CD14-positive monocyte (primary cell): ENCODE results near the gene RALGAPA2. TPM values are rescaled to one million over a fixed set of nuclear protein-coding genes. Genes with fewer than 3 reads are reported as not detected.

Experiments
- DNase-seq, 3 donors: peaks; one replicate each; pipeline ENCODE4 v3.0.0-alpha.2; 2011 to 2022
- H2AFZ ChIP-seq: 2 replicates; pipeline ENCODE4 v1.6.0; 2012; ENCODE audit warnings: mild to moderate bottlenecking, low read depth, low read length, inconsistent platforms; ENCODE audit not compliant: insufficient read depth, poor library complexity, severe bottlenecking
- H3K27ac ChIP-seq, 2 donors: 1 replicate in 1 of 2; 2 replicates in 1 of 2; pipeline ENCODE4 v1.5.1; 2012 to 2013; ENCODE audit warnings: low read length in 2 of 2, control low read depth in 1 of 2, inconsistent platforms in 1 of 2, low read depth in 1 of 2, mild to moderate bottlenecking in 1 of 2
- H3K27me3 ChIP-seq, 2 donors: one replicate each; pipeline versions ENCODE4 v1.6.0 to v1.6.1; 2011 to 2013; ENCODE audit warnings: low read length in 2 of 2; ENCODE audit not compliant: control insufficient read depth in 2 of 2, insufficient read depth in 2 of 2
- H3K36me3 ChIP-seq, 2 donors: replicated peaks in 1 of 2; 1 replicate in 1 of 2; 2 replicates in 1 of 2; pipeline versions ENCODE4 v1.5.1 to v1.6.1; 2012 to 2013; ENCODE audit warnings: low read length in 2 of 2, control low read depth in 1 of 2, inconsistent platforms in 1 of 2, mild to moderate bottlenecking in 1 of 2; ENCODE audit not compliant: insufficient read depth in 2 of 2, control insufficient read depth in 1 of 2
- H3K4me1 ChIP-seq, 2 donors: 1 replicate in 1 of 2; 2 replicates in 1 of 2; pipeline versions ENCODE4 v1.5.1 to v1.6.1; 2012 to 2013; ENCODE audit warnings: low read length in 2 of 2, control low read depth in 1 of 2, inconsistent platforms in 1 of 2, mild to moderate bottlenecking in 1 of 2, moderate library complexity in 1 of 2; ENCODE audit not compliant: insufficient read depth in 2 of 2, control insufficient read depth in 1 of 2
- H3K4me2 ChIP-seq: replicated peaks from 2 replicates; pipeline ENCODE3; 2012; ENCODE audit warnings: low read length, moderate library complexity, mild to moderate bottlenecking; ENCODE audit not compliant: poor library complexity, severe bottlenecking; ENCODE audit errors: extremely low read depth
- H3K4me3 ChIP-seq, 3 experiments: fragments of 200-600 bp in 1 of 3; sonication (generic) in 1 of 3; replicated peaks in 1 of 3; 1 replicate in 2 of 3; 2 replicates in 1 of 3; pipeline ENCODE4 v1.5.1; 2011 to 2013; ENCODE audit warnings: low read length in 3 of 3, mild to moderate bottlenecking in 3 of 3, control low read depth in 2 of 3, low read depth in 2 of 3, inconsistent platforms in 1 of 3, moderate library complexity in 1 of 3
- H3K79me2 ChIP-seq: 2 replicates; pipeline ENCODE4 v1.6.0; 2012; ENCODE audit warnings: mild to moderate bottlenecking, control low read depth, inconsistent platforms, low read length, moderate library complexity; ENCODE audit not compliant: insufficient read depth
- H3K9ac ChIP-seq: 2 replicates; pipeline ENCODE4 v1.6.0; 2017; ENCODE audit warnings: low read length, mild to moderate bottlenecking; ENCODE audit not compliant: insufficient read depth, poor library complexity, severe bottlenecking
- H3K9me3 ChIP-seq, 2 donors: replicated peaks in 1 of 2; 1 replicate in 1 of 2; 2 replicates in 1 of 2; pipeline versions ENCODE4 v1.5.1 to v1.6.1; 2012 to 2013; ENCODE audit warnings: low read length in 2 of 2, control low read depth in 1 of 2; ENCODE audit not compliant: control insufficient read depth in 1 of 2, insufficient read depth in 1 of 2
- H4K20me1 ChIP-seq: 2 replicates; pipeline ENCODE4 v1.6.0; 2012; ENCODE audit warnings: mild to moderate bottlenecking, low read length, control low read depth, moderate library complexity; ENCODE audit not compliant: insufficient read depth
- H3K27ac Mint-ChIP-seq, 7 donors: one replicate each; pipeline ENCODE4 v1.8.0; 2020; ENCODE audit warnings: mild to moderate bottlenecking in 7 of 7, mixed read lengths in 7 of 7, moderate library complexity in 6 of 7, inconsistent platforms in 2 of 7
- H3K27me3 Mint-ChIP-seq, 3 donors: one replicate each; pipeline ENCODE4 v1.8.0; 2021 to 2022; ENCODE audit warnings: low read depth in 3 of 3, mild to moderate bottlenecking in 3 of 3, mixed read lengths in 3 of 3, moderate library complexity in 3 of 3, inconsistent platforms in 1 of 3
- H3K36me3 Mint-ChIP-seq, 2 donors: one replicate each; pipeline ENCODE4 v1.8.0; 2020; ENCODE audit warnings: mixed read lengths in 2 of 2, inconsistent platforms in 1 of 2, mild to moderate bottlenecking in 1 of 2
- H3K4me1 Mint-ChIP-seq: one replicate; pipeline ENCODE4 v1.8.0; 2020; ENCODE audit warnings: mild to moderate bottlenecking, mixed read lengths
- H3K4me3 Mint-ChIP-seq, 2 donors: one replicate each; pipeline ENCODE4 v1.8.0; 2020; ENCODE audit warnings: mild to moderate bottlenecking in 2 of 2, mixed read lengths in 2 of 2, moderate library complexity in 1 of 2
- H3K9me3 Mint-ChIP-seq, 7 donors: one replicate each; pipeline ENCODE4 v1.8.0; 2020 to 2022; ENCODE audit warnings: mixed read lengths in 7 of 7, mild to moderate bottlenecking in 6 of 7, moderate library complexity in 6 of 7, inconsistent platforms in 2 of 7
- WGBS: methylation state at CpG from one replicate; pipeline ENCODE4 v1.1.5; 2013; ENCODE audit warnings: missing lambda C conversion rate; ENCODE audit not compliant: insufficient coverage; 5-methylcytosine and 5-hydroxymethylcytosine counted together
- intact Hi-C, 2 donors: fragments of 100-400 bp; cut with micrococcal nuclease; formaldehyde crosslinking; loops; one replicate each; pipeline versions ENCODE4 v1.15.0 to v1.15.1; 2023
- polyA plus RNA-seq, 3 donors: library from polyadenylated mRNA; depleted of rRNA in 1 of 3; unstranded in 2 of 3; stranded (reverse) in 1 of 3; fragments of 300-500 nt in 2 of 3; fragments of >200 nt in 1 of 3; fragmentation: Illumina TruSeq in 2 of 3; gene quantifications; 1 replicate in 2 of 3; 2 replicates in 1 of 3; pipeline ENCODE4 v1.2.3, GENCODE V29; 2012 to 2021
- TF ChIP-seq, protein P1 (sequence below): fragments of 200-600 bp; IDR thresholded peaks from one replicate; pipeline ENCODE4 v1.8.0; 2022; ENCODE audit warnings: antibody characterized with exemption, mild to moderate bottlenecking

Gene RALGAPA2
- polyA plus RNA-seq, 3 donors, result 6.2 to 13.0 (median 8.9) TPM

DNA sequence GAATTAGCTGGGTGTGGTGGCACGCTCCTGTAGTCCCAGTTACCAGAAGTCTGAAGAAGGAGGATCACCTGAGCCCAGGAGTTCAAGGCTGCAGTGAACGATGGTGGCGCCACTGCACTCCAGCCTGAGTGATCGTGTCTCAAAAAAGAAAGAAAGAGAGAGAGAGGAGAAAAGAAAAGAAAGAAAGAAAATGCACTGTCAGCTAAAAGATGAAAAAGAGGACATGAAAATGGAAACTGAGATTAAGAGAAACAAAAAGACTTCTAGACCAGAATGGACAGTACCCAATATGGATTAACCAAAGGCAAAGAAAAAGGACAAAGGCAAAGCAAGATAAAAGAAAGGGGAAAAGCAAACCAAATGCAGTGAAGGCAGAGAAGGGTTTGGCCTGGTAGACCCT is 9.0 kb upstream of the RALGAPA2 start:
- Histone ChIP-seq H3K79me2 (no peaks in the 10 kb centered on the region), H3K4me1 (no peaks in the 10 kb centered on the region), H4K20me1 (no peaks in the 10 kb centered on the region), H3K27me3 (no peaks in the 10 kb centered on the region), H3K4me3 (no peak overlapping the region), H3K9ac (no peak overlapping the region), H3K9me3 (no peaks in the 10 kb centered on the region), H3K27ac (no peak overlapping the region), H2AFZ (no peak overlapping the region), H3K36me3 (no peaks in the 10 kb centered on the region), H3K4me2 (no peak overlapping the region)
- H3K4me3 Mint-ChIP-seq, result no peak overlapping the region
- 98% methylated on average over 4 of the region's 4 CpGs for WGBS
- H3K27me3 Mint-ChIP-seq, result peaks cover 0 to 3% (median 0%) of the 10 kb centered on the region in 3 donors
- no peaks in the 10 kb centered on the region for H3K36me3 Mint-ChIP-seq
- no peak for DNase-seq
- H3K27ac Mint-ChIP-seq, result no peak overlapping the region
- intact Hi-C loops, result no loop called here
- TF ChIP-seq, protein P1, sequence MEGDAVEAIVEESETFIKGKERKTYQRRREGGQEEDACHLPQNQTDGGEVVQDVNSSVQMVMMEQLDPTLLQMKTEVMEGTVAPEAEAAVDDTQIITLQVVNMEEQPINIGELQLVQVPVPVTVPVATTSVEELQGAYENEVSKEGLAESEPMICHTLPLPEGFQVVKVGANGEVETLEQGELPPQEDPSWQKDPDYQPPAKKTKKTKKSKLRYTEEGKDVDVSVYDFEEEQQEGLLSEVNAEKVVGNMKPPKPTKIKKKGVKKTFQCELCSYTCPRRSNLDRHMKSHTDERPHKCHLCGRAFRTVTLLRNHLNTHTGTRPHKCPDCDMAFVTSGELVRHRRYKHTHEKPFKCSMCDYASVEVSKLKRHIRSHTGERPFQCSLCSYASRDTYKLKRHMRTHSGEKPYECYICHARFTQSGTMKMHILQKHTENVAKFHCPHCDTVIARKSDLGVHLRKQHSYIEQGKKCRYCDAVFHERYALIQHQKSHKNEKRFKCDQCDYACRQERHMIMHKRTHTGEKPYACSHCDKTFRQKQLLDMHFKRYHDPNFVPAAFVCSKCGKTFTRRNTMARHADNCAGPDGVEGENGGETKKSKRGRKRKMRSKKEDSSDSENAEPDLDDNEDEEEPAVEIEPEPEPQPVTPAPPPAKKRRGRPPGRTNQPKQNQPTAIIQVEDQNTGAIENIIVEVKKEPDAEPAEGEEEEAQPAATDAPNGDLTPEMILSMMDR, result no peak
- H3K9me3 Mint-ChIP-seq, result peaks cover 0 to 2% (median 0%) of the 10 kb centered on the region in 7 donors
- peaks cover 3% of the 10 kb centered on the region for H3K4me1 Mint-ChIP-seq

DNA sequence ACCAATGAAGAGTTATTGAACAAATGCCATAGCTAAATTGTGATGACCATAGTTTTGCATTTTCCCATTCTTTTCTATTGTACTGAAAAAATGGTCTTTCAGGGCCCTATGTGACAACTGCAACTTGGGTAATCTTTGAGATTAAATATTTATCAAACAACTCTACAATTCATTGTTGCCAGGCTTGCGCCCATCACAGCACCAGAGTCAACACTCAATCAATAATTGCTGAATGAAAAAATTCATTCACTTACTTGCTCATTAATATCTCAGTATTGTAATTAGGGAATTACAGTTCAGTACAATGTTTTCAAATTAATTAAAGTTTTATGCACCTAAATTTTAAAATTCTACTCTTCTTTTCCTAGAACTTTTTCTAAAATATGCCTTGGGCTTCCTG is 7.7 kb upstream of the RALGAPA2 start:
- no peaks in the 10 kb centered on the region for H3K79me2 ChIP-seq
- no peak overlapping the region for H3K4me3 ChIP-seq
- no peak for DNase-seq
- Mint-ChIP-seq H3K36me3 (no peaks in the 10 kb centered on the region), H3K27ac (no peak overlapping the region), H3K9me3 (peaks cover 0 to 2% (median 0%) of the 10 kb centered on the region in 7 donors), H3K27me3 (peaks cover 0 to 3% (median 0%) of the 10 kb centered on the region in 3 donors), H3K4me3 (no peak overlapping the region), H3K4me1 (peaks cover 3% of the 10 kb centered on the region)
- H3K4me2 ChIP-seq, result no peak overlapping the region
- no peaks in the 10 kb centered on the region for H3K36me3 ChIP-seq
- H3K9ac ChIP-seq, result no peak overlapping the region
- intact Hi-C loops, result no loop called here
- TF ChIP-seq, protein P1, result no peak
- no peak overlapping the region for H3K27ac ChIP-seq
- H3K4me1 ChIP-seq, result no peaks in the 10 kb centered on the region
- H4K20me1 ChIP-seq, result no peaks in the 10 kb centered on the region
- H2AFZ ChIP-seq, result no peak overlapping the region
- no peaks in the 10 kb centered on the region for H3K9me3 ChIP-seq
- no peaks in the 10 kb centered on the region for H3K27me3 ChIP-seq
- WGBS, result no CpG with 5 or more reads among the region's 1 CpG
